IPS-NIHi11 (cell line): Measurements from ENCODE around the gene NUDT15.
"Not testable (repeated sequence)": the region's sequence is repeated elsewhere in the genome, so short reads cannot be mapped to it uniquely, and the experiment has no call there.

Experiments
- DNase-seq: peaks from one replicate; pipeline ENCODE4 v3.0.0; 2012; ENCODE audit warnings: mixed read lengths, low spot score

NUDT15 gene

DNA sequence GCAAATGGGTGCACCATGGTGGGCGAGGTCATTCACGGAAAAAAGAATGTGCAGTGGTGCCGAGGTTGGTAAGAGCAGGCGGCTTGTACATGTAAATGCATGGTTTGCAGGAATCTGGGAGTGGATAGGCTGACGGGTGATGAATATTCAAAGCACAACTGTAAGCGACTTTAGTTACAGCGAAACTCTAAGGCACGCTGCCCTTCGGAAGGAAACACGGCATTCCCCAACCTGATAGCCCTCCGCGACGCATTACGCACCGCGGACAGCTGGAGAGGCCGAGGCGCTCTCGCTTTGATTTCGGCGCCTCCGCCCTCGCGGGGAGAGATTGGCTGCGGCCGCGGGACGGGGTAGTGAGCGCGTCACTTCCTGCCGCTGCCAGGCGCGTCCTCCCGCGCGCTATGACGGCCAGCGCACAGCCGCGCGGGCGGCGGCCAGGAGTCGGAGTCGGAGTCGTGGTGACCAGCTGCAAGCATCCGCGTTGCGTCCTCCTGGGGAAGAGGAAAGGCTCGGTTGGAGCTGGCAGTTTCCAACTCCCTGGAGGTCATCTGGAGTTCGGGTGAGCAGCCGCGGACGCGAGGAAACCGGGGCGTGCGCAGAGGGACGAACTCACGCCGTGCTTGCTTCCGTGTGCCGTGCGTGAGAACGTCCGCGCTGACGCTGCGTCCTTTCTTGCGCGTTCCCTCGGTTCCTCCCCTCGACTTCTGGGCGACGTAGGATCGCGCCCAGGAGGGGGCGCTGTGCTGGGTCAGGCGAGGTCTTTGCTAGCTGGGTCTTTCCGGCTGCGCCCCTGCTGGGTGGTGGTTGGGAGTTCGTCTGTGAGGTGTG lies at the start of gene NUDT15:
NUDT15 (plus strand) TSS at position 381 of the 828 bp plus-strand sequence; CDS start at position 402, 21 bp downstream.
- DNase-seq, result peak; percentile 96

- DNase-seq, result no peak
Observed at GRCh38 chr13:47990427-47990826, 47.1 kb upstream of the NUDT15 start.

GRCh38 chr13:47990920-47991466 lies 46.5 kb upstream of the NUDT15 start:
- DNase-seq, result no peak

GRCh38 chr13:47991859-47992258 lies 45.7 kb upstream of the NUDT15 start:
- no peak for DNase-seq

DNA sequence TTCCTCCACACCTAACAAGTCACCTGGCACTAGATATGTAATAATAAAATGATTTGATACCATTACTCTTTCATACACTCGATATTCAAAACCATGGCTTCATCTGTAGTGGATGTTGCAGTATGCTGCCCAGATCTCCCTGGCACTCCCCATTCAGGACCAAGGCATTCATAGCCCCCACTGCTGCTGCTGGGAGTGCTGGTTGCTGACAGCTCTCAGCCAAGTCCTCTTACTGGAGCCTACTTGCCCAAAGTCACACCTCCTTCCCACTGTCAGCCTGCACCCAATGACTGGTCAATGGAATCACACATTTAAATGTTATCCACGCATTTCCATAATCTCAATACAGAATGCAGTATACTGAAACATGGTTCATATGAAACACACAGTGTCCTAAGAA lies 40.1 kb upstream of the NUDT15 start:
- no peak for DNase-seq

DNA sequence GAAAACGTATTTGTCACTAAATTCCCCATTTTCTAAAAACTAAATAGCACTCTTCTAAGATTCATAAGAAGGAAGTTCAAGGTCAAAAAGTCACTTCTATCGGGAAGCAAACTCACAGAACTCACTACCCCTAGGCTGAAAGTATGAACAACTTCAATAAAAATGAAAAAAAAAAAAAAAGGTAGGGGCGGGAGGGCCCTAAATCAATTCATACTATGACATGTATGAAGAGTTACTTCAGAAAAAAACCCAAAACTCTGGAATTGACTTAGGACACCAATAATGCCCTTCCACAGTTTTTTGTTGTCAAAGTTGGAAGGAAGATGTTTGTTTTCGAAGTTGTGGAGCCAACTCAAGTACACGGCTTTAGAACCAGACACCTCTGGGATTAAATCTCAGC lies 37.6 kb upstream of the NUDT15 start:
- no peak for DNase-seq

GRCh38 chr13:48000559-48001113 lies 36.9 kb upstream of the NUDT15 start:
- peak; percentile 57 for DNase-seq

DNA sequence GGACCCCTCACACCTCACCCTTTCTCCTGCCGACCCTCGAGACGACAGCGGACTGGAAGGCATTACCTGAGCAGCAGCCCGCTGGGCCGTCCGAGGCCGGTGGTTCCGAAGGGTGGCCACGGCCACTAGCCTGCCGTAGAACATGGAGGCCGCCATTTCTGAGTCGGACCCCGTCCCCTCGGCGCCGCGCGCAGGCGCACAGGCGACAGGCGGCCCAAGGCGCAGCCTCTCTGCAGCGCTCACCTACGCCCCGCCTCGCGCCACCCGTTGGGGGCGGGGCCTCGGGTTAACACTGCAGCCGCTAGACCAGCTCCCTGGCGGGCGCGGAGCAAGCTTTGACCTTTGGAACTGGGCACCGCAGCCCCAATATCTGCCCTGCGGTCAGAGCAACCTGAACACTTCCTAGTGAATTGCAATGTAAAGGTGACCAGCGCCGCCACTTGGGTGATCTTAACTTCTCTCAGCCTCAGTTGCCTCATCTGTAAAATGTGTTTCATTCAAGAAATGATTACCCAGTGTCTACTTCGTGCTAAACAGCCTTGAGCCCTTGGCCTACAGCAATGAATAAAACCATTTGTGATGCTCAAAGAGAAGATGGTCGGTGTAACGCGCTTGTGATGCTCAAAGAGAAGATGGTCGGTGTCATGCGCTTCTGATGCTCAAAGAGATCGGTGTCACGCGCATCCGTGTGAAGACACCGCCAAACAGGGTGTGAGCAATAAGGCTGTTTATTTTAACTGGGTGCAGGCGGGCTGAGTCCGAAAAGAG lies 36.2 kb upstream of the NUDT15 start, which contains the start of gene SUCLA2:
SUCLA2 (minus strand) TSS at position 160 of the 768 bp plus-strand sequence; CDS start at position 156, 4 bp downstream.
- peak; percentile 100 for DNase-seq

- DNase-seq, result not testable (repeated sequence)
Observed at GRCh38 chr13:48001999-48002398, 35.5 kb upstream of the NUDT15 start.

DNA sequence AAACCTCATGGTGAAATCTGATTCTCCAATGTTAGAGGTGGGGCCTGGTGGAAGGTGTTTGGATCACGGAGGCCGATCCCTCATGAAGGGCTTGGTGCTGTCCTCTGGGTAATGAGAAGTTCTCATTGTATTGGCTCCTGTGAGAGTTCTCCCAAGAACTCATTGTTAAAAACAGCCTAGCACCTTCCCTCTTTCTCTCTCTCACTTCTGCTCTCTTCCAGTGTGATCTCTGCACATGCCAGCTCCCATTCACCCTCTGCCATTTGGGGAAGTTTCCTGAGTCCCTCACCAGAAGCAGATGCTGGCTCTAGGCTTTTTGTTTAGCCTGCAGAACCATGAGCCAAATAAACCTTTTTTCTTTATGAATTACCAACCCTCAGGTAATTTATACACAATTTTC lies 33.3 kb upstream of the NUDT15 start:
- no peak for DNase-seq

DNA sequence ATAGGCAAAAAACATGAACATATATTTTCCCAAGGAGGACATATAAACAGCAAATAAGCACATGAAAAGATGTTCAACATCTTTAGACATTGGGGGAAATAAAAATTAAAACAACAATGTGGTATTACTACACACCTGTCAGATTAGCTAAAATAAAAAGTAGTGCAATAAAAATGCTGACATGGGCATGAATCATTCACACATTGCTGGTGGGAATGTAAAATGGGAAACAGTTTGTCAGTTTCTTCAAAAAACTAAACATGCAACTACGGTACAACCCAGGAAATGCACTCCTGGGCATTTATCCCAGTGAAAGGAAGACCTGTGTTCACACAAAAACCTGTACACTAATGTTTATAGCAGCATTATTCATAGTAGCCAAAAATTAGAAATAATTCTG lies 31.1 kb upstream of the NUDT15 start:
- no peak for DNase-seq

DNA sequence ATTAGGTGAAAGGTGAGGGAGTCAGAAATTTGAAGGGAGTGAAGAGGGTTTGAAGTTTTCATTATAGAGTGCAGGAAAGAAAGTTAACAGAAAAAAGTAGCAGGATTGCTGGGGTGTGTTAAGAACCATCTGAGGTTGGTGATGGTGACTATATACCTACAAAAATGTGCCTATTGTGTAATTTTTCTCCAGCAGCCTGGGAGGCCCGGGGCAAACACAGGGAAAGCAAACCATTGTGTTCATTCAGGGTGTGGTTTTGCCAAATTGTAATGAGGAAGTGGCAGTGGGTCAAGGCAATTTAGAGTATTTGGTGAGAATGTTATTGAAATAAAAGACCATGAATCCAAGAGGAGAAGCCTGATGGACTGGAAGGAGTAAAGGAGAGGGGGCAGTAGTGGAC lies 28.2 kb upstream of the NUDT15 start:
- DNase-seq, result peak; percentile 6

DNA sequence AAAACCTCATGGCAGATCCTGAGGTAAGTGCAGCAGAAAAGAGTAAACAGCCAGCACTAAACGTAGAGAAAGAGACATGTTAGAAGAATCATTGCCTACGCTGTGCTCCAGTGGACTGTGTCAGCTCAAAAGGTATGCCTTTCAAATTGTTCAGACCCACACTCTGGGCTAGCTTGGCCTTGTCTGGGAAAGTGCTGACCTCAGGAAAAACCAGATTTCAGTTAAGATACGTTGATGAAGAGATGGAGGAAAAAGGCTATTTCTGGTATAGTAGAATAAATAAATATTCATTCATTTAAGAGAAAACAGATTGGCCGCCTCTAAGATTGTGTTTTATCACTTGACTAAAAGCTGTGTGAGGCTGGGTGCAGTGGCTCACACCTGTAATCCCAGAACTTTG lies 26.8 kb upstream of the NUDT15 start:
- no peak for DNase-seq

DNA sequence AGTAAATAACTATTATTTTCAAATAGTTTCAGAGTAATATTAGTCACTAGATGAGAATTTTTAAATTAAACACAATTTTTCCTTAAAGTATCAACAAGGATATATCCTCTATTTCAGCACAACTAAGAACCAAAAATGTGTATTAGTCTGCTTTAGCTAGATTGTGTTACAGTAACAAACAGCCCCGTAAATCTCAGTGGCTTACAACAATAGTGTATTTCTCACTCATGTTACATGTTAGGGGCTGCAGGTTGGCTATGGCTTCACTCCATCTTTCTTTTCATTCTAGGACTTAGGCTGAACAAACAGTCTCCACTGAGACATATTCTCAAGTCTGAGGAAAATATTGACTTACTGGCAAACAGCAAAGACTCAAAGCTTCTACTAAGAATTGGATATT lies 24.9 kb upstream of the NUDT15 start:
- no peak for DNase-seq

GRCh38 chr13:48014359-48014758 lies 23.2 kb upstream of the NUDT15 start:
- DNase-seq, result no peak

GRCh38 chr13:48018637-48019036 lies 18.9 kb upstream of the NUDT15 start:
- no peak for DNase-seq

GRCh38 chr13:48019796-48020195 lies 17.7 kb upstream of the NUDT15 start:
- DNase-seq, result no peak

DNA sequence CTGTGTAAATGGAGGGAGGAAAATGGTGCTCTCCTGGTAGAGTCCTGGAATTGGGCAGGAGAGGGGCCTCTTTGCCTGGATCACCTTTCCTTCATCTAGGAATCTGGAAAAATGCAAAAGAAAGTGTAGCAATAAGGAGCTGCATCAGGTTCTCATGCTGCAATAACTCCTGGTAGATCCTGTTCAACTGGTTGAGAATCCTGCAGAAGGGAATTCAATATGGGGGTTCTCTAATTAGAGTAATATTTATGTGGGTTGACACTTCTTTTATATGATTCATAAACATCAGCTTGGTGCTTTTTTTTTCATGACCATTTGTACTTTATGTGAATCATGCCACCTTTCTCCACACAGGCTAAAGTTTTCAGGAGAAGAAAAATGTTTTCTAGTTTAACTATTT lies 9.5 kb upstream of the NUDT15 start:
- no peak for DNase-seq

DNA sequence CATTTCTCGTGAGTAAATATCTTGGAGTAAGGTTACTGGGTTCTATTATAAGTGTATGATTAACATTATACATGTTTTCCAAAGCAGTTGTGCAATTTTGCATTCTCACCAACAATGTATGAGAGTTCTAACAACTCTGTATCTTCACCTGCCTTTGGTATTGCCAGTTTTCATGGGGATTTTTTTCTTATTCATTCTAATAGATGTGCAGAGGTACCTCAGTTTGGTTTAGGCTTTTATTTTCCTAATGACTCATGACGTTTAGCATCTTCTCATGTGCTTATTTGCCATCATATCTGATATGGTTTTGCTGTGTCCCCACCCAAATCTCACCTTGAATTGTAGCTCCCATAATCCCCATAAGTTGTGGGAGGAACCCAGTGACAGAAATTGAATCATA lies 7.7 kb upstream of the NUDT15 start:
- DNase-seq, result no peak

- no peak for DNase-seq
Observed at GRCh38 chr13:48038761-48039160, 1.2 kb downstream of the NUDT15 start.

DNA sequence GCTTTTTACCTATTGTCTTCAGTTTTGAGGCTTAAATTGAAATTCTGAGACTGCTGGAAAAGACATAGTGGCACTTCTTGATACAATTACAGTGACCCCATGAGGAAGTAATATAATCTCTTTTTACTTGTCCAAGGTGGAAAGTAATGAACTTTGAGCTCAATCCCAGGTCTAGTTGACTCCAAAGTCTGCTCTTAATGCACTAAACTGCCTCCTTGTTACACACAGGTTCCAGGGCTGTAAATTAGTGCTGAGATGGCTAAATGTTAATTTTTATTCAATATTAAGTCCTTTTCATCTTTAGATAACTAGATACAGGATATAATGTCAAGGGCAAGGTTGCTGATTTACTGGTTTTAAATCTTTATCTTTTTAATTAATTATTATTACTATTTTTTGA lies 2.5 kb downstream of the NUDT15 start:
- no peak for DNase-seq

DNA sequence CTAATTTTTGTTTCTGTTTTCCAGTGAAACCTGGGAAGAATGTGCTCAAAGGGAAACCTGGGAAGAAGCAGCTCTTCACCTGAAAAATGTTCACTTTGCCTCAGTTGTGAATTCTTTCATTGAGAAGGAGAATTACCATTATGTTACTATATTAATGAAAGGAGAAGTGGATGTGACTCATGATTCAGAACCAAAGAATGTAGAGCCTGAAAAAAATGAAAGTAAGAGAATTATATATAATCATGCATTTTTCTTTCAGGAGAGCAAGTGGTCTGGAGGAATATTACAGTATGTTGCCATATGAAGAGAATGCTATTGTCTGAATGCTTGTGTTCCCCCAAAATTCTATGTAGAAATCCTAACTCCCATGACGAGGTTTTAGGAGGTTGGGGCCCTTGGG lies 3.4 kb downstream of the NUDT15 start:
- DNase-seq, result no peak

DNA sequence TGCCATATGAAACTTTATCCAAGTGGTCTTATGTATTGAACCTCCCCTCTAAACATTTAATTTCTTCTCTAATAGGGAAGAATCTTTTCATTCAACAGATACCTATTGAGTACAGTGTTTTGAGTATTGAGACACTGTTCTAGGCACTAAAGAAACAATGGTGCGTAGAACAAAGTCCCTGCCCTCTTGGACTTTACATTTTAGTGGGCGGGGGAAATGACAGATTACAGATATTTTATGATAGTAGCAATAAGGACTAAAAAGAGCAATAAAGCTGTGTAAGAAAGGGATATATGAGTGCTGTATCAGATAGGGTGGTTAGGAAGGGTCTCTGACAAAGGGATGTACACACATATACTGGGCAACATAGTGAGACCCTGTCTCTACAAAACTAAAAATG lies 5.4 kb downstream of the NUDT15 start:
- no peak for DNase-seq
